Smooth muscle cell (in vitro differentiated cells): ENCODE data around the gene FBXO7. TPM values are rescaled to one million over a fixed set of nuclear protein-coding genes. Genes with fewer than 3 reads are reported as not detected.

Experiments used
- DNase-seq: peaks from one replicate; lab custom pipeline; 2025; ENCODE audit not compliant: unreplicated experiment; lab: John Stamatoyannopoulos, UW
- H2AFZ ChIP-seq: fragments of 200-600 bp; sonication (generic); 2 replicates; pipeline ENCODE4 v1.6.0; 2016; ENCODE audit warnings: antibody characterized with exemption, low read depth, mild to moderate bottlenecking
- H3F3A ChIP-seq: fragments of 200-600 bp; sonication (generic); 2 replicates; pipeline ENCODE4 v1.6.0; 2017; ENCODE audit warnings: antibody characterized with exemption, low read depth
- H3K27ac ChIP-seq: fragments of 200-600 bp; sonication (generic); 2 replicates; pipeline ENCODE4 v1.5.1; 2016; ENCODE audit warnings: low read depth, mild to moderate bottlenecking
- H3K27me3 ChIP-seq: fragments of 200-600 bp; sonication (generic); 2 replicates; pipeline ENCODE4 v1.6.1; 2016; ENCODE audit warnings: low read depth, mild to moderate bottlenecking
- H3K36me3 ChIP-seq: fragments of 200-600 bp; sonication (generic); 2 replicates; pipeline ENCODE4 v1.5.1; 2016; ENCODE audit warnings: low read depth
- H3K4me1 ChIP-seq: fragments of 200-600 bp; sonication (generic); 2 replicates; pipeline ENCODE4 v1.5.1; 2016; ENCODE audit warnings: low read depth
- H3K4me2 ChIP-seq: fragments of 200-600 bp; sonication (generic); 2 replicates; pipeline ENCODE4 v1.6.0; 2016; ENCODE audit warnings: mild to moderate bottlenecking
- H3K4me3 ChIP-seq: fragments of 200-600 bp; sonication (generic); 2 replicates; pipeline ENCODE4 v1.5.1; 2016; ENCODE audit warnings: mild to moderate bottlenecking
- H3K79me2 ChIP-seq: fragments of 200-600 bp; sonication (generic); 2 replicates; pipeline ENCODE4 v1.6.0; 2016; ENCODE audit warnings: low read depth, mild to moderate bottlenecking
- H3K9ac ChIP-seq: fragments of 200-600 bp; sonication (generic); 2 replicates; pipeline ENCODE4 v1.6.0; 2016; ENCODE audit warnings: low read depth
- H3K9me3 ChIP-seq: fragments of 200-600 bp; sonication (generic); replicated peaks from 2 replicates; pipeline ENCODE4 v1.5.1; 2016; ENCODE audit warnings: low read depth
- H4K20me1 ChIP-seq: fragments of 200-600 bp; sonication (generic); 2 replicates; pipeline ENCODE4 v1.6.0; 2016; ENCODE audit warnings: low read depth
- CTCF ChIP-seq: fragments of 200-600 bp; sonication (generic); IDR thresholded peaks from 2 replicates; pipeline ENCODE4 v1.5.1; 2017; ENCODE audit warnings: borderline replicate concordance, mild to moderate bottlenecking, antibody characterized with exemption; ENCODE audit not compliant: insufficient read depth, poor library complexity, severe bottlenecking
- WGBS: methylation state at CpG from one replicate; pipeline ENCODE4 v1.1.7; 2016; ENCODE audit warnings: low lambda C conversion rate; 5-methylcytosine and 5-hydroxymethylcytosine counted together
- polyA plus RNA-seq: library from polyadenylated mRNA; unstranded; fragments of >200 nt; fragmentation: Nextera tagmentation; extraction: Ambion mirVana; gene quantifications from 2 replicates; pipeline ENCODE4 v1.2.1, GENCODE V29; 2016
- total RNA-seq: library from RNA; depleted of rRNA; stranded (reverse); fragments of >200 nt; gene quantifications from 2 replicates; pipeline ENCODE4 v1.2.3, GENCODE V29; 2014

FBXO7 gene
- total and polyA plus RNA-seq, 2 experiments from 2014 or later = 126 to 149 TPM

GRCh38 chr22:32462452-32462851, 12.2 kb upstream of the FBXO7 start:
- H3K9me3 ChIP-seq = no peaks in the 10 kb centered on the region
- no peak for DNase-seq
- no peak overlapping the region for H3K4me2 ChIP-seq

GRCh38 chr22:32465661-32466060, 8.9 kb upstream of the FBXO7 start:
- WGBS = 52% methylated on average over 3 of the region's 3 CpGs
- no peak overlapping the region for H2AFZ ChIP-seq
- no peaks in the 10 kb centered on the region for H3K79me2 ChIP-seq
- no peak overlapping the region for H3K4me3 ChIP-seq
- no peak overlapping the region for H3K27ac ChIP-seq
- DNase-seq = no peak
- H4K20me1 ChIP-seq = no peaks in the 10 kb centered on the region
- no peaks in the 10 kb centered on the region for H3K9me3 ChIP-seq
- TF ChIP-seq CTCF = no peak
- H3F3A ChIP-seq = peaks cover 6% of the 10 kb centered on the region
- no peaks in the 10 kb centered on the region for H3K36me3 ChIP-seq
- H3K9ac ChIP-seq = no peak overlapping the region
- no peaks in the 10 kb centered on the region for H3K4me1 ChIP-seq
- H3K4me2 ChIP-seq = no peak overlapping the region
- H3K27me3 ChIP-seq = peaks cover 12% of the 10 kb centered on the region

More at GRCh38 chr22:32462452-32462851, 12.2 kb upstream of the FBXO7 start:
- Histone ChIP-seq H3K4me3 (no peak overlapping the region), H3K9ac (no peak overlapping the region), H3K36me3 (no peaks in the 10 kb centered on the region), H4K20me1 (no peaks in the 10 kb centered on the region), H3K27ac (peak overlapping the region; percentile 24), H3K79me2 (no peaks in the 10 kb centered on the region), H3K27me3 (peaks cover 12% of the 10 kb centered on the region), H3F3A (no peaks in the 10 kb centered on the region), H2AFZ (no peak overlapping the region), H3K4me1 (no peaks in the 10 kb centered on the region)
- WGBS = 55% methylated on average over 3 of the region's 3 CpGs
- no peak for TF ChIP-seq CTCF

GRCh38 chr22:32466496-32466895, 8.1 kb upstream of the FBXO7 start:
- Histone ChIP-seq H3K27me3 (peaks cover 12% of the 10 kb centered on the region), H3K4me2 (no peak overlapping the region), H3K4me1 (no peaks in the 10 kb centered on the region), H3K9me3 (no peaks in the 10 kb centered on the region), H3K9ac (no peak overlapping the region), H2AFZ (no peak overlapping the region), H3K79me2 (no peaks in the 10 kb centered on the region), H3K36me3 (no peaks in the 10 kb centered on the region), H4K20me1 (no peaks in the 10 kb centered on the region), H3F3A (peaks cover 6% of the 10 kb centered on the region), H3K27ac (no peak overlapping the region), H3K4me3 (no peak overlapping the region)
- no peak for TF ChIP-seq CTCF
- DNase-seq = no peak
- WGBS = 85% methylated on average over 8 of the region's 8 CpGs

GRCh38 chr22:32469799-32470212, 4.8 kb upstream of the FBXO7 start:
- no peak for TF ChIP-seq CTCF
- 14% methylated on average over 6 of the region's 6 CpGs for WGBS
- H3K4me2 ChIP-seq = no peak overlapping the region

More at GRCh38 chr22:32469799-32470212, 4.8 kb upstream of the FBXO7 start:
- Histone ChIP-seq H3K27ac (peak overlapping the region; percentile 81), H3K4me3 (no peak overlapping the region), H3K9ac (peak overlapping the region; percentile 48), H3F3A (peaks cover 6% of the 10 kb centered on the region), H3K4me1 (no peaks in the 10 kb centered on the region), H2AFZ (no peak overlapping the region), H3K36me3 (no peaks in the 10 kb centered on the region), H3K27me3 (no peaks in the 10 kb centered on the region), H3K9me3 (no peaks in the 10 kb centered on the region), H3K79me2 (no peaks in the 10 kb centered on the region), H4K20me1 (no peaks in the 10 kb centered on the region)
- no peak for DNase-seq
